Left lung (tissue), 10 donors: Measurements from ENCODE around the gene TUSC2. TPM values are rescaled to one million over a fixed set of nuclear protein-coding genes. Genes with fewer than 3 reads are reported as not detected.
A peak's percentile ranks its signal among the peaks of the same experiment; 100 is the strongest.
"Not testable (repeated sequence)": the region's sequence is repeated elsewhere in the genome, so short reads cannot be mapped to it uniquely, and the experiment has no call there.

ENCODE experiments used
- ATAC-seq: fragments of 200-7000 bp; cut with Tn5 transposase; one replicate; pipeline ENCODE4 v1.9.1; 2020; ENCODE audit warnings: moderate library complexity
- DNase-seq, 4 donors: peaks; one replicate each; pipeline ENCODE4 v3.0.0-alpha.2; 2013 to 2020
- H3K27ac ChIP-seq, 2 donors: fragments of 200-600 bp; sonication (generic) in 1 of 2; one replicate each; pipeline versions ENCODE4 v1.5.0 to v1.8.0; 2020 to 2021
- H3K27me3 ChIP-seq, 2 donors: fragments of 200-600 bp; sonication (generic) in 1 of 2; one replicate each; pipeline versions ENCODE4 v1.5.0 to v1.8.0; 2020 to 2021
- H3K36me3 ChIP-seq, 2 donors: fragments of 200-600 bp; sonication (generic) in 1 of 2; one replicate each; pipeline versions ENCODE4 v1.5.0 to v1.8.0; 2020 to 2021
- H3K4me1 ChIP-seq, 2 donors: fragments of 200-600 bp; one replicate each; pipeline ENCODE4 v1.8.0; 2021
- H3K4me3 ChIP-seq, 2 donors: fragments of 200-600 bp; sonication (generic) in 1 of 2; one replicate each; pipeline versions ENCODE4 v1.5.0 to v1.8.0; 2020 to 2021; ENCODE audit warnings: mild to moderate bottlenecking in 1 of 2
- H3K9me3 ChIP-seq, 2 donors: fragments of 200-600 bp; sonication (generic) in 1 of 2; one replicate each; pipeline versions ENCODE4 v1.5.0 to v1.8.0; 2020 to 2021
- intact Hi-C, 2 donors: fragments of 100-400 bp; cut with DNase I; formaldehyde crosslinking; loops; one replicate each; pipeline versions ENCODE4 v1.11.2 to v1.14.2; 2022
- polyA plus RNA-seq, 6 donors: library from polyadenylated mRNA; unstranded; fragments of 120-200 nt; gene quantifications; one replicate each; pipeline ENCODE4 v1.2.1, GENCODE V29; 2013; ENCODE audit not compliant: insufficient read length in 6 of 6
- total RNA-seq, 2 donors: library from RNA; stranded (reverse); fragmentation: NEBNext Ultra II Directional; extraction: Animal tissue kit (Norgen Biotek cat#: 25700); gene quantifications; one replicate each; pipeline ENCODE4 v1.2.1, GENCODE V29; 2021
- TF ChIP-seq, protein P1 (sequence below), 2 donors: fragments of 200-600 bp; sonication (generic) in 1 of 2; IDR thresholded peaks; one replicate each; pipeline versions ENCODE4 v1.5.0 to v1.8.0; 2021; ENCODE audit warnings: antibody characterized with exemption in 2 of 2
- donor health status: DM: no; HTN: yes; CAD: no.
- donor health status: DM: no; HTN: no; CAD: no.

TUSC2 gene
- total and polyA plus RNA-seq, 8 donors, result 15.2 to 29.6 (median 18.8) TPM

DNA sequence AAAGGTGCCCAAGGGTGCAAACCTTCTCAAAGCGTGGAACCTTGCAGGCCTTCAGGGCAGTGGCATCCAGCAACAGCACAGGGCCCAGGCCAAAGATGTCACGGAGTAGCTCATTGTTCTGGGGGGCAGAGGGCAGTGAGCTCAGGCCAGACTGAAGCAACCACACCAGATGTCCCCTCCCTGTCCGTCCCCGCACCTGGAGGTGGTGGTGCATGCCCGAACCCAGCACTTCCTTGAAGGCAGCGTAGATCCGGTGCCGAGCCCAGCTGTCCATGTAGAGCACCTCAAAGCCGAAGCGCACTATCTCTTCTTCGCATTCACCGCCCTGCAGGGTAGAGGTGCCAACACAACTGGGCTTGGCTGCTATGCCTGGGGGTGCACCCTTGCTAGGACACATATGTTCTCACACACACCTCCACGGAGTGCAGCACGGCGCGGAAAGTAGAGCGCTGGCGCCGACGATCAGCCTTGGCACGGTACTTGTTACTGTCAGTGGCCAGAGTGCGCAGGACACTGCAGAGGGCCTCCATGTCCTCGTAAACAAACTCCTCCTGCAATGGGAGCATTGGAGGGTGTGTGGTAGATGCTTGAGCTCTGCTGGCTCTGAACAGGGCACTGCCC, 39.5 kb downstream of the TUSC2 start:
- Histone ChIP-seq H3K27me3 (no peaks in the 10 kb centered on the region), H3K27ac (no peak overlapping the region), H3K9me3 (no peaks in the 10 kb centered on the region), H3K4me1 (peaks cover 11 to 20% of the 10 kb centered on the region in 2 donors), H3K4me3 (no peak overlapping the region), H3K36me3 (peaks cover 0 to 48% of the 10 kb centered on the region in 2 donors)
- intact Hi-C loops, result no loop called here
- DNase-seq (no peak), ATAC-seq (no peak)
- TF ChIP-seq, protein P1, sequence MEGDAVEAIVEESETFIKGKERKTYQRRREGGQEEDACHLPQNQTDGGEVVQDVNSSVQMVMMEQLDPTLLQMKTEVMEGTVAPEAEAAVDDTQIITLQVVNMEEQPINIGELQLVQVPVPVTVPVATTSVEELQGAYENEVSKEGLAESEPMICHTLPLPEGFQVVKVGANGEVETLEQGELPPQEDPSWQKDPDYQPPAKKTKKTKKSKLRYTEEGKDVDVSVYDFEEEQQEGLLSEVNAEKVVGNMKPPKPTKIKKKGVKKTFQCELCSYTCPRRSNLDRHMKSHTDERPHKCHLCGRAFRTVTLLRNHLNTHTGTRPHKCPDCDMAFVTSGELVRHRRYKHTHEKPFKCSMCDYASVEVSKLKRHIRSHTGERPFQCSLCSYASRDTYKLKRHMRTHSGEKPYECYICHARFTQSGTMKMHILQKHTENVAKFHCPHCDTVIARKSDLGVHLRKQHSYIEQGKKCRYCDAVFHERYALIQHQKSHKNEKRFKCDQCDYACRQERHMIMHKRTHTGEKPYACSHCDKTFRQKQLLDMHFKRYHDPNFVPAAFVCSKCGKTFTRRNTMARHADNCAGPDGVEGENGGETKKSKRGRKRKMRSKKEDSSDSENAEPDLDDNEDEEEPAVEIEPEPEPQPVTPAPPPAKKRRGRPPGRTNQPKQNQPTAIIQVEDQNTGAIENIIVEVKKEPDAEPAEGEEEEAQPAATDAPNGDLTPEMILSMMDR (IDR thresholded peaks at IDR 0.05), result no peak

- Histone ChIP-seq H3K27me3 (no peaks in the 10 kb centered on the region), H3K4me3 (no peak overlapping the region), H3K4me1 (peaks cover 5 to 9% of the 10 kb centered on the region in 2 donors), H3K27ac (no peak overlapping the region), H3K36me3 (peaks cover 0 to 48% of the 10 kb centered on the region in 2 donors), H3K9me3 (no peaks in the 10 kb centered on the region)
- ATAC-seq, result no peak
- DNase-seq, result no peak
- intact Hi-C loops, result no loop called here
- TF ChIP-seq, protein P1 (IDR thresholded peaks at IDR 0.05), result no peak
Measured at GRCh38 chr3:50287262-50287661, 40.8 kb downstream of the TUSC2 start.

DNA sequence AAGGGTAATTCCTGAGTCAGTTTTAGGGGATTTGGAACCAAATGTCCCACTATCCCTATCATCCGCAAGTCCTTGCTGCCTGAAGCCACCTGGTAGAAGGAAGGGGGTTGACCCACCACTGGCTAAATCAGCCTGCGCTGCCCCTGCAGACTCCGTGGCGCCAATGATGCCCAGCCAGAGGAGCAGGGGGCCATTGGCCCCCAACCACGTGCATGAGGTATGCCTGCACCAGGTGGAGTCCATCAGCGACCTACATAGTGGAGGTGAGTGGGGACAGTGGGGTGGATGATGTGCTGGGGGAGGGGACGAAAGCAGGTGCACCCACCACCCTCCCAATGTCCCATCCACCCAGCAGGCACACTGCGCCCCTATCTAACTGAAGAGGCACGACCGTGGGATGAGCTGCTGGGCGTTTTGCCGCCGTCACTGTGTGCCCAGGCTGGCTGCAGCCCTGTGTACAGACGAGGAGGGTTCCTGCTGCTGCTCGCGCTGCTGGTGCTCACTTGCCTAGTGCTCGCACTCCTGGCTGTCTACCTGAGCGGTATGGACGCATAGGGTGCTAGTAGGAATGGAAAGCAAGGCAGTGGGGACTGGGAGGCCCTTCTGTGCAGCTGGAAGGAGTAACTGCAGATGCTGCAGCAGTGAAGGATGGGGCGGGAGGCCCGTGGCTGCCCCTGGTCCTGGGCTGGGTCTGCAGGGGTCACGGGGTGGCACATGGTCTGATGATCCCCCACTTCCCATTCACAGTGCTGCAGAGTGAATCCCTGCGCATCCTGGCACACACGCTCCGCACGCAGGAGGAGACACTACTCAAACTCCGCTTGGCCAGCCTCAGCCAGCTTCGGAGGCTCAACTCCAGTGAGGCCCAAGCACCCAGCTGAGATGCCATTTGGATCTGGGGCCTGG, 41.4 kb downstream of the TUSC2 start:
- Histone ChIP-seq H3K4me1 (peaks cover 5 to 7% of the 10 kb centered on the region in 2 donors), H3K27me3 (no peaks in the 10 kb centered on the region), H3K36me3 (peaks cover 0 to 48% of the 10 kb centered on the region in 2 donors), H3K9me3 (no peaks in the 10 kb centered on the region), H3K27ac (no peak overlapping the region), H3K4me3 (no peak overlapping the region)
- DNase-seq, result peak in 1 of 4 donors; percentile 65
- ATAC-seq, result no peak
- TF ChIP-seq, protein P1 (IDR thresholded peaks at IDR 0.05), result no peak
- intact Hi-C loops, result no loop called here

DNA sequence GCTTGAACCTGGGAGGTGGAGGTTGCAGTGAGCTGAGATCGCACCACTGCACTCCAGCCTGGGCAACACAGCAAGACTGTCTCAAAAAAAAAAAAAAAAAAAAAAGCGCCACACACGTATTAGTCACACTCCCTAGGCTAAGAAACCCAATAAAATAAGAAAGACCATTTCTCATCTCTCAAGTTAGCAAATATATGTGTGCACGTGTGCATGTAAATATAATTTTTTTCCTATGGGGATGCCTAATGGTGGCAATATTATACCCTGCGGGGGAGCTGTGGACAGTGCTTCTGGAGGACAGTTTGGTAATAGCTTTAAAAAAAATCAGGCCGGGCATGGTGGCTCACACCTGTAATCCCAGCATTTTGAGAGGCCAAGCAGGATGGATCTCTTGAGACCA, 43.9 kb downstream of the TUSC2 start:
- H3K4me3 ChIP-seq, H3K27ac ChIP-seq, H3K4me1 ChIP-seq, intact Hi-C loops, ATAC-seq, H3K9me3 ChIP-seq, DNase-seq, H3K27me3 ChIP-seq: not testable (repeated sequence)
- H3K36me3 ChIP-seq, result peaks cover 0 to 33% of the 10 kb centered on the region in 2 donors

DNA sequence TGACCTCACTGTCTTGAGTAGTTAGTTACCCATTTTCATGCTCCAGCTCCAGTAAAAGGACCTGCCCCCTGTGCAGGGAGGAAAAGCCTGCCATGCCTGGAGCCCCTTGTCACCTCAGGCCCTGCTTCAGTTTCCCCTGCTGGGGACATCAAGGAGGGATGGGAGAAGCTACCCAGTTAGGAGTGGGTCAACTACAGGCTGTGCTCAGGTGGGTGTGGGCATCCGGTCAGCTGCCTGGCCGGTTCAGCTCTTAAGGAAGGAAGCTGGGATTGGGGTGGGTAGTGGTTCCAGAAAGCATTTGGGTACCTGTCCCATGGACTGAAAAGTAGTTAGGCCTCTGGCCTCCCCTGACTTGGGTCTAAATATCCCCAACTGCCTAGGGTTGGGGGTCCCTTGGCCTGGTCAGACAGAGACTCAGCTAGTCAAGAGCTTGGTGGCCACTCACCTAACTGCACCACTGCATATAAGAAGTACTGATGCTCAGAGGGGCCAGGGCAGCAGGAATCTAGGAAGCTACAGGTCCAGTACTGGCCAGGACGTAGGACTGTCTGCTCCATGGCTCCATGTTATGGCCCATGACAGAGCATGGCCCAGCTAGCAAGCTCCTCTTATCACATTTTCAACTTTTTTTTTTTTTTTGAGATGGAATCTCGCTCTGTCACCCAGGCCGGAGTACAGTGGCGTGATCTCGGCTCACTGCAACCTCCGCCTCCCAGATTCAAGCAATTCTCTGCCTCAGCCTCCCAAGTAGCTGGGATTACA, 48.6 kb downstream of the TUSC2 start:
- DNase-seq (peak in 1 of 4 donors; percentile 26), ATAC-seq (no peak)
- Histone ChIP-seq H3K4me3 (no peak overlapping the region), H3K9me3 (no peaks in the 10 kb centered on the region), H3K27ac (no peak overlapping the region), H3K4me1 (peaks cover 0 to 5% of the 10 kb centered on the region in 2 donors), H3K36me3 (peaks cover 0 to 10% of the 10 kb centered on the region in 2 donors), H3K27me3 (peaks cover 0 to 35% of the 10 kb centered on the region in 2 donors)
- intact Hi-C loops, result no loop called here
- TF ChIP-seq, protein P1 (IDR thresholded peaks at IDR 0.05), result no peak
